Renal cortex interstitium (tissue), 11 donors: ENCODE results near the gene CFAP20DC. TPM values are rescaled to one million over a fixed set of nuclear protein-coding genes. Genes with fewer than 3 reads are reported as not detected.
"Not testable (repeated sequence)": the region's sequence is repeated elsewhere in the genome, so short reads cannot be mapped to it uniquely, and the experiment has no call there.

Source experiments
- DNase-seq, 11 donors: peaks; one replicate each; pipeline ENCODE4 v3.0.0-alpha.2; 2013; ENCODE audit warnings: low read depth in 9 of 11, low spot score in 4 of 11; ENCODE audit errors: extremely low read depth in 1 of 11
- polyA plus RNA-seq, 3 donors: library from polyadenylated mRNA; unstranded; fragments of 120-200 nt; gene quantifications; one replicate each; pipeline ENCODE4 v1.2.1, GENCODE V29; 2013; ENCODE audit not compliant: insufficient read length in 3 of 3

Gene CFAP20DC
- polyA plus RNA-seq, 3 donors = 4.1 to 5.2 (median 4.7) TPM

DNA sequence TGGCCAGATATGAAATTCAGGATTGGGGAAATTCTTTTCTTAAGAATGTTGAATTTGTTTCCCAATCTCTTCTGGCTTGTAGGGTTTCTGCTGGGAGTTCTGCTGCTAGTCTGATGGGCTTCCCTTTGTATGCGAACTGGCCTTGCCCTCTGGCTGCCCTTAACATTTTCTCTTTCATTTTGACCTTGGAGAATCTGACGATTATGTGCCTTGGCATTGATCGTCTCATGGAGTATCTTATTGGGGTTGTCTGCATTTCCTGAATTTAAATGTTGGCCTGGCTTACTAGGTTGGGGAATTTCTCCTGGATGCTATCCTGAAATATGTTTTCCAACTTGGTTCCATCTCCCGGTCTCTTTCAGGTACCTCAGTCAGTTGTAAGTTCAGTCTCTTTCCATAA, 152.2 kb downstream of the CFAP20DC start:
- no peak for DNase-seq

DNA sequence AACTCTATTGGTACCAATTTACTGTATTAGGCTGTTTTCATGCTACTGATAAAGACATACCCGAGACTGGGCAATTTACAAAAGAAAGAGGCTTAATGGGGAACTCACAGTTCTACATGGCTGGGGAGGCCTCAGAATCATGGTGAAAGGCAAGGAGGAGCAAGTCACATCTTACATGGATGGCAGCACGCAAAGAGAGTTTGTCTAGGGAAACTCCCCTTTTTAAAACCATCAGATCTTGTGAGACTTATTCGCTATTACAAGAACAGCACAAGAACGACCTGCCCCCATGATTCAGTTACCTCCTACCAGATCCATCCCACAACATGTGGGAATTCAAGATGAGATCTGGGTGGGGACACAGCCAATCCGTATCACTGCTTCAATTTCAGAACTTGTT, 154.1 kb downstream of the CFAP20DC start:
- not testable (repeated sequence) for DNase-seq

DNA sequence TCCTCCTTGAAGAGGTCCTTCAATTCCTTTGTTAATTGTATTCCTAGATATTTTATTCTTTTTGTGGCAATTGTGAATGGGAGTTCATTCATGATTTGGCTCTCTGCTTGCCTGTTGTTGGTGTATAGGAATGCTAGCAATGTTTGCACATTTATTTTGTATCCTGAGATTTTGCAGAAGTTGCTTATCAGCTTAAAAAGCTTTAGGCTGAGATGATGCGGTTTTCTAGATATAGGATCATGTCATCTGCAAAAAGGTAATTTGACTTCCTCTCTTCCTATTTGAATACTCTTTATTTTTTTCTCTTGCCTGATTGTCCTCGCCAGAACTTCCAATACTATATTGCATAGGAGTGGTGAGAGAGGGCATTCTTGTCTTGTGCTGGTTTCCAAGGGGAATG, 157.3 kb downstream of the CFAP20DC start:
- not testable (repeated sequence) for DNase-seq

DNA sequence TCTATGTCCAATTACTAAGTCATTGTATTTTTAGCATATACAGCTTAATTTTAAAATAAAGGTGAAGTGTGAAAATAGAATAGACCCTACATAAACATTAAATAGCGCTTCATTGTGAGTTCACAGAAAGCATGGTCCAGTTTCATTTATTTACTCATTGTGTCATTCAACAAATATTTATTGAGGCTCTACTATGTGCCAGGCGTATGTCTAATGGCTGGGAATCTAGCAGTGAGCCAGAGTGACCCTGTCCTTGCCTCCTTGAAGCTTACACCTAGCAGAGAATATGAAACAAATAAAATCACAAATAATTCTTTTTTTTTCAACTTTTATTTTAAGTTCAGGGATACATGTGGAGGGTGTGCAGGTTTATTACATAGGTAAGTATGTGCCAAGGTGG, 161.7 kb downstream of the CFAP20DC start:
- no peak for DNase-seq

DNA sequence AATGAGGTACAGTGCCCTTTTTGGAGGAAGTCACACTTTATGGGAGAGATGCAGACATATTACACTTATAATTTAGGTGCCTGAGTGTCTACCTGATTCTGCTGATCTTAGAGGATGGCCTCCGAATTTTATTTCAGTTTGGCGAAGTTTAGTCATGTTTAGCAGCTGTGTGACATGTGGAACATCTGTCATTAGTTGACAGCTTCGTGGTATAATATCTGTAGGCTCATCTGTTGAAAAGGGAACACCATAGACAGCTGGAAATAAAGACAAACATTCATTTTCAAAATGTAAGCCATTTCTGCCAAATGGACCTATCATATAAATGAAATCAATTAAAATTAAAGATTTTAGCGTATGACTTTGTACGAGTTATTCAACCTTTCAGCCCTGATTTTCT, 165.4 kb downstream of the CFAP20DC start:
- no peak for DNase-seq

DNA sequence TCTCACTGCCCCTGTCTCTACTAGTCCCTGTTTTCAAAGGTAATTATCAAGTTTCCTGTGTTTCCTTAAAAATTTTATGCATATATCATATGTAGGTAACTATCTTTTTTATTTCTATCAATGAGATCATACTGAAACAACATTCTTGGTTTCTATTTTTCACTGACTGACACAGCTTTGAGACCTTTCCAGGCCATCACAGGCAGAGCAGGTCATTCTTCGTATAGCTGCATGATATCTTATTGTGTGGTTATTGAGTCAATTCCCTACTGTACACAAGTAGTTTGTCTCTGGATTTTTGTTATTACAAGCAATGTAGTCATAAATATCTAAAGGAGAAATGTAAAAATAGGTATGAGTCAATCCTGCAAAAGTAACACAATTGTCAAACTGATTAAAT, 169.6 kb downstream of the CFAP20DC start:
- no peak for DNase-seq

DNA sequence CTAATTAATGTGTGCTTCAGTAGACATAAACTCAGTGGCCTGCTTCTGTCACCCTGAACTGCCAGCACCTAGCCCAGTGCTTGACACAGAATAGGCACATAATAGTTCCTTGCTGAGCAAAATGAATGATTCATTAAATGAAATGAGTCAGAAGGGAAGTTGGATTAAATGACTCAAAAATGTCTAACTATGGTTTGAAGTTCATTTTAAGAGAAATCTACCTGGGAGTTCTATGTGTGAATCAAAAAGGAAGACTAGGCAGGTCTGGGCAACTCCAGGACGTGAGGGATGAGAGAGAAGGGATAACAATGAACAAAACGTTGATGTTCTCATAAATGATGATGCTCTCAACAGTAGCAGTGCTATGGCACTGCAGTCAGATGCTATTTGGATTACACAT, 175.0 kb downstream of the CFAP20DC start:
- no peak for DNase-seq

DNA sequence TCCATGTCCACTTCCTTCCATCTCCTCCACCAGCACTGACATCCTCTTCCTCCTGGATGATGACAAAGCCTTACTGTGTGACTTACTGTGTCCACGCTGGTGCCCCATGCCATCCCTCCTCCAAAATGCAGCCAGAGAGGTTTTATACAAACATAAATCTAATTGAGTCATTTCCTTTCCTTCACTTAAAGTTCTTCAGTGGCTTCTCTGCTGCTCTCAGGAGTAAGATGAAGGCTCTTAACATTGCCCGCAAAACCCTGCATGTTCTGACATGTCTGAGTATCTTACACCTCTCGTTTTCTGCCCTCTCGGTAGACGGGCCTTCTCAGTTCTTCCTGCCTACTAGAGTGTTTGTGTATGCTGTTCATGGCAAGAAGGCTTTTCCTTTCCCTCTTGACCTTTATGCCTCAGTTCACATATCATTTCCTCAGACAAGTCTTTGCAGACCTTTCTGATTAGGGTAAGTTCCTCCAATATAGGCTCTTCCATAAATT, 175.5 kb downstream of the CFAP20DC start:
- no peak for DNase-seq

DNA sequence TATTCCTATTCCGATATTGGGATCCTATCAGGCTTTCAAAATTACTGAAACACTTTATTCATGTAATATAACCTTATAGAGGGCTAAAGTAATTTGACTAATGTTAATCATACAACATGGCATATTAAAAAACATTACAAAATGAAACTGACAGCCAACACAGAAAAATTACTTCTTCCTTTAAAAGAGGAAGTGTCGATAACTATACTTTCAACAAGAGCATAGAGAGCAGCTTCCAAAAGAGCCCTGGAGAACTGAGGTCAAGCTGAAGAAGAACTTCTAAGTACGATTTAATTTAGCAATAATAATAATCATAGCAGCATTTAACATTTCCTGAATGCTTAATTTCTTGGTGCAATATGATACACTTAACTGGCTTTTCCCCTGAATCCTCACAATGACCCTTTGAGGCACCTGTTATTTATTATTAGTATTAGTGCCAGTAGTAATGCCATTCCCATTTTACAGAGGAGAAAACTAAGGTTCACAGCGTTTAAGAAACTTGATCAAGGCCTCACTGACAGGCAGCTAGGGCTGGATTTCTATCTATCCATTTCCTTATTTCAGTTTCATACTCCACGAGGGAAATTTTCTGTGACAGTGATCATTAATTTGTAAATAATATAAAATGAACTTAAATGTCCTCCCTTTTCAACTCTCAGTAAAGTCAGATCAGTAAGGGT, 181.6 kb downstream of the CFAP20DC start:
- no peak for DNase-seq

DNA sequence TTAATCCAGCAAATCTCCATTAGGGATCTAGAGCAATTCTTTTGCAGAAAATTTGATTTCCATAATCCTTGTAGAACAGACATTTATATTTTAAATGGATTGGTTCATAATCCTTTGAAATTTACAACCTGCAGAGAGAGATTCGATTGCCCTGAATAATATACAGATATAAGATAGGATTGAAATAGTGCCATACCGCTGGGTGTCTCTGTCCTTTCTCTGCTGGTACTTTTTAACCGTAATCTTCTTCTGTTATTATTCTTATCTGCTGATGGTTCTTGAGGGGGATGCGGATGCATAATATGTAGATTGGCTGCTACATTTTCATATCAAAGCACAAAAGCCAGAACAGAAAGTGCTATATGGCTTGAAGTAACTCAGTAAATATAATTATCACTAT, 182.2 kb downstream of the CFAP20DC start:
- no peak for DNase-seq

DNA sequence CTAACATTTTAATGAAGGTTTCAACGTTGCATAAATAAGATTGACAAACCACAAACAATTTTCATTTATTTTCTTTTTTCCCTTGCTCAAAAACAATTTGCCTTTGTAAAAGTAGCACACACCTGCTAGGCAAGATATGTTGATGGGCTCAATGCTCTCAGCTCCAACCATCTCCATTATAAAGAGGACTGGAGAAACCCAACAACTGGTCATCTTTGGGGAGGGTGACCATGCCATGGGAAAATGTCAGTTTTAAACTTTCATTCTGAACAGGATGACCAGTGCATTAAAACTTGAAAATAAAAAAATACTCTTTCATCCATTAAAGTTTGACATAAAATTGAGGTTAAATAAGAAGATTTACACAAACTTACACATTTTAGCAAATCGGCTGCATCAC, 183.7 kb downstream of the CFAP20DC start:
- DNase-seq = no peak

DNA sequence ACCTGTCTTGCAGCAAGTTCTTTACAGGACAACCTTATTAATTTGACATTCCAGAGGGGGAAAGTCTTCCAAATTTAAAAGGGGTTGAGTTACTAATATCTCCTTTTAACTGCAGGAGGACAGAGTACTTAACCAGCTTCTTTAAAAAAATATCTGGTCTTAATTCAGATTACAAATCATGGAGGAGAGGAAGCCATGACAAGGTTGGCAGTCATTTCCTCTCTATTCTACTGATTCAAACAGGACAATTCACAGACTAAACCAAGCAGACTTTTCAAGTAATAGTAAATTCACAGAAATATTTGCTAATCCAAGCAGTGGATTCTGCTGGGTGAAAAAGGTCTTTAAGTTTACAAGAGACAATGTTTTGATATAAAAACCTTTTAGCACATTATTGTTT, 185.3 kb downstream of the CFAP20DC start:
- DNase-seq = no peak

DNA sequence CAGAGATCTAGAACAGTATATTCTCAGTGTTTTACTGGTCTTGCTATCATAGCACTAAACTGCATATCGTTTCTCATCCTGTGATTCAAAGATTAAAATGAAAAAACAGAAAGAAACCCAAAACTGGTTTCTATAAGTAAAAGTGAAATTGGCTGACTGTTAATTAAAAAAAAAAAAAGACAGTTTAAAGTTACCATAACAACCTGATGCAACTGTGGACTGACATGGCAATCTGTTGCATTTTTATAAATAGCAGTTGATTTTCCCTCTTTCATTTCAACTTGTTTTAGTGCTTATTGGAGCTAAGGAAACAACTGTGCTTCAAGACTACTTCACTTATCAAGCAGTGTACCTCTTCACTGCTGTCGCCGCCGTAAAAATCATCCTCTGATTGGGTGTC, 186.6 kb downstream of the CFAP20DC start:
- no peak for DNase-seq

DNA sequence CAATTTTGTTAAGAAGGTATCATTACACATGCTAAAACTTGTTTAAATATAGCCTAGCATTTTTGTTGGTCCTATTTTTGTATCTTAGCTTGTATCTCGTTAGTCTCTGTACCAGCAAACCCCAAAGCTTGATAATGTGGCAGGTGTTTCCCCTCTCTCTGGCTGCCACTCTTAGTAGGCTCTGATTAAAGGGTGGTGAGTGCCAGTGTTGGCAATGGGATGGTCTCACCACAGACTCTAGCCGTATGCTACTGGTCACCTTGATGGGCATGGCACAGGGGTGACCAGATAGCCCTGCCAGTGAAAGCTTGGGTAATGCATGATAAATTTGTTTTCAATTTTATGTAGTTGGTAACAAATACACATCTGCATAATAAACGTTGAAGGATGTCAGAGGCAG, 188.3 kb downstream of the CFAP20DC start:
- no peak for DNase-seq

DNA sequence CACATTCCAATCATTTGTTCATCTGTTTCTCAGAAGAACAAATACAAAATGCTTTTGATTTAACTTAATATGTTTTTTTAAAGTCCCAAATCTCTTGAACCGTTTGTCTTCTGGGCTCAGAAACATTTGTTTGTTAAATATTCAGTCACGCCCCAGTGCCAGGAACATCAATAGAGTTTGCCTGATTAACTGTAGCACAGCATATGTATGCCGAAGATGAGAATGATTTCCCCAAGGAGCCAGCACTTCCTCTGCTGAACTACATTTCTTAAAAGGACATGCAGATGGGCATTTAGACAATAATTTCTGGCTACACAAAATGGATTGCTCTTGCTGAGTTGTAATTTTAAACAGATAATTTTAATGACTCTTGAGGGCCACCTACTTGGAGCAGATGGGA, 191.7 kb downstream of the CFAP20DC start:
- no peak for DNase-seq

DNA sequence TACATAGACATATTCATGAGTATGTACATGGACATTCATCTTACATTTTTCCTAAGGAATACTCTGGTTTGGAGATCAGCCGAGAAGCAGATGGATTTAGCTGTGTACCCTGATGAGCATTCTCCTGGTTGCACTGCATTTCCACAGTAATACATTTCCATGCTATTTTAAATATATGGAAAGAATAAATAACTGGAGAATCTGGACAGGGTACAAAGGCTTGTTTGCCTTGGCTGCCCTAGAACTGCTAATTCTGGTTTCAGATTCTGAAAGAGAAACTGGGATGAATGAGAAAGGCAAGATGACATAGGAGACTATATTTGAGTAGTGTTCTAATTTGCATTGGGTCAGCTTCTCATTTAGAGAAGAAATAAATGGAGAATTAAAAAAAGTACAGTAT, 192.4 kb downstream of the CFAP20DC start:
- no peak for DNase-seq

DNA sequence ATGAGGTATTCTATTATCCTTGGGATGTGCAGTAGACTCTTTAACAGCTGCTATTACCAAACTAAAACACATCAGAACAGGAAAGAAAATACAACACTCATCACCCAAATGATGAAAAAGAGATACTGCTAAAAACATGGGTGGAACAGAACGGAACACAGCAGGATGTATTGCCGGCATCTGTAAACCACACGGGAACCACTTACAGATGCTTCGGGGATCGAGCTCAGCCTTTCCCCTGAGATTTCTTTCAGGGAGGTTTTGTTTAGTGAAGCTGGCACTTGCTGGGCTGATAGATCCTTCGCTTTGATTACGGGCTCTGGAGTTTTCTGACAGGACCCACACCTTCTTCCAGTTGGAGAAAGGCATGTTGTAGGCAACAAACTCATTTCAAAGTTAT, 201.0 kb downstream of the CFAP20DC start:
- no peak for DNase-seq

DNA sequence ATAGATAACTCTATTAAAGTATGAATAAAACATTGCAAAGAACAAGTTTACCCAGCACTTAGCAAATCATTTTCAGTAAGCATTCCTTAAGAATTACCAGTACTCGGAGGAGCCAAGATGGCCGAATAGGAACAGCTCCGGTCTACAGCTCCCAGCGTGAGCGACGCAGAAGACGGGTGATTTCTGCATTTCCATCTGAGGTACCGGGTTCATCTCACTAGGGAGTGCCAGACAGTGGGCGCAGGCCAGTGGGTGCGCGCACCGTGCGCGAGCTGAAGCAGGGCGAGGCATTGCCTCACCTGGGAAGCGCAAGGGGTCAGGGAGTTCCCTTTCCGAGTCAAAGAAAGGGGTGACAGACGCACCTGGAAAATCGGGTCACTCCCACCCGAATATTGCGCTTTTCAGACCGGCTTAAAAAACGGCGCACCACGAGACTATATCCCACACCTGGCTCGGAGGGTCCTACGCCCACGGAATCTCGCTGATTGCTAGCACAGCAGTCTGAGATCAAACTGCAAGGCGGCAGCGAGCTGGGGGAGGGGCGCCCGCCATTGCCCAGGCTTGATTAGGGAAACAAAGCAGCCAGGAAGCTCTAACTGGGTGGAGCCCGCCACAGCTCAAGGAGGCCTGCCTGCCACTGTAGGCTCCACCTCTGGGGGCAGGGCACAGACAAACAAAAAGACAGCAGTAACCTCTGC, 207.6 kb downstream of the CFAP20DC start:
- not testable (repeated sequence) for DNase-seq

DNA sequence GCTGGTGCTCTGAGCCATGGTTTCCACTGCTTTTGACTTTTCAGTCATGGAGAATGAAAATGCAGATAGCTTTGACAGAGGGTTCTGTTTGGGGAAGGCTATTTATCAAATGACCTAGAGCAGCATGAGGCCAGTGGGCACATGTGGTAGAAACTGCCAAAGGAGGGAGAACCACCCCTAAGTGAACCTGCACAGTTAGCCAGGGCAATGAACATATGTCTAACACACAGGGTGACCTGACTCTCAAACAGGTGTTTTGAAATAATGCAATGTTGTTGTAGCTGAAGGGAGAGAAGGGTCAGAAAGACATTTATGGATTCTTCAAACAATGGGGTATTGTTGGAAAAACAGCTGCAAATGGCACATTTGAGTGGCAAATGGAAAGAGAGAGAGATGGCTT, 208.9 kb downstream of the CFAP20DC start:
- no peak for DNase-seq

DNA sequence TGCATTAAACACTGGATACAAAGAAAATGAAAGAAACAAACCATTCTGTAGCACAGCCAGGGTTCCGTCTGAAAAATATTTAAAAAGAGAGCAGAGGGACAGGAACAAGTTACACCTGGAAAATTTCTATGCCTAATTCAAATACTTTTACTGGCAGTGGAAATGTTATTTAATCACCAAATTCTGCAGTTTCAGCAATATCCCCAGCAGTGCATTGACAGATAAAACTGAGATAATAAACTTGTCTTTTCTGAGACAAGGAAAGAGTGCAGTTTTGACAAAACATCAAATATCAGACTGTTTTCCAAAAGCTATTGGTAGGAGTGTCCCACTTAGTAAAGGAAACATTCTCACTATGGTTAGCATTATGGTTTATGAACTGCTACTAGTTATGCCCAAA, 209.9 kb downstream of the CFAP20DC start:
- DNase-seq = no peak

DNA sequence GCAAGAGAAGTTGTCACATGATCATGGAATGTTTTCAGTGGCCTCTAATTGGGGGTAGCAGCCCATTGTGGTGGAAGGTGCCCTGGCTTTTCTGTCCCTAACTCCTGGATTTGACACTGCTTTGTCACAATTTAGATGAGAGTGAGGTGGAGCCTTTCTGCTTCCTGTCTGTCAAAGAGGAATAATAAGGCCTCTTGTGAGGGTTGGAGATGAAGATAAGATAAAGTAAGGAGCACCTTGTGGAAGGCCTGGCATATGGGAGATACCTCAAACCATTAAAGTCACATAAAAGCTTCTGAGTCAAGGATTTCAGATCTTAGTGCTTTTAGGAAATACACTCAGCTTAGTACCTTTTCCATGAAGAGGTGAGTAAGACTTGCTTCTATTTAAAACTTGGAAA, 210.6 kb downstream of the CFAP20DC start:
- DNase-seq = no peak
